Effector CD4-positive, alpha-beta T cell (primary cell): Measurements from ENCODE around the gene MRAS.

Experiments used
- DNase-seq: peaks from one replicate; pipeline ENCODE4 v3.0.0-alpha.2; 2020

The MRAS gene

DNA sequence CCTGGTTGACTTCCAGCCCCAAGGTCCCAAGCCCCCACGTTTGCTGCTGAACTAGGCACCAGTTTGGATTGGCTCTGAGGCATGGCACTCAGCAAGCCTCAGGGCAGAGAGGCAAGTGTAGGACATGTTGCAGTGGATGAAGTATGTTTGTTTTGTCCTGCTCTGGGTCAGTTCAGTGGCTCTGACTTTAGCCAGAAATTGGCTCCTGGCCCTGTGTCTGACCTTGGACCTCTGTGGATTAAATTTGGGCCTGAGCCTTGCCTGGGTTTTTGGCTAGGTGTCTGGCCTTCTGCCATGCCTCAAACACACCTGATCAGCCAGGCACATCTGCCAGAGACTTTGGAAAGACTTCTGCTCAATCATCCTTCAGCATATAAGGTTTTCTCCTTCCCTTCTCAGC, 3.6 kb upstream of the MRAS start:
- no peak for DNase-seq

DNA sequence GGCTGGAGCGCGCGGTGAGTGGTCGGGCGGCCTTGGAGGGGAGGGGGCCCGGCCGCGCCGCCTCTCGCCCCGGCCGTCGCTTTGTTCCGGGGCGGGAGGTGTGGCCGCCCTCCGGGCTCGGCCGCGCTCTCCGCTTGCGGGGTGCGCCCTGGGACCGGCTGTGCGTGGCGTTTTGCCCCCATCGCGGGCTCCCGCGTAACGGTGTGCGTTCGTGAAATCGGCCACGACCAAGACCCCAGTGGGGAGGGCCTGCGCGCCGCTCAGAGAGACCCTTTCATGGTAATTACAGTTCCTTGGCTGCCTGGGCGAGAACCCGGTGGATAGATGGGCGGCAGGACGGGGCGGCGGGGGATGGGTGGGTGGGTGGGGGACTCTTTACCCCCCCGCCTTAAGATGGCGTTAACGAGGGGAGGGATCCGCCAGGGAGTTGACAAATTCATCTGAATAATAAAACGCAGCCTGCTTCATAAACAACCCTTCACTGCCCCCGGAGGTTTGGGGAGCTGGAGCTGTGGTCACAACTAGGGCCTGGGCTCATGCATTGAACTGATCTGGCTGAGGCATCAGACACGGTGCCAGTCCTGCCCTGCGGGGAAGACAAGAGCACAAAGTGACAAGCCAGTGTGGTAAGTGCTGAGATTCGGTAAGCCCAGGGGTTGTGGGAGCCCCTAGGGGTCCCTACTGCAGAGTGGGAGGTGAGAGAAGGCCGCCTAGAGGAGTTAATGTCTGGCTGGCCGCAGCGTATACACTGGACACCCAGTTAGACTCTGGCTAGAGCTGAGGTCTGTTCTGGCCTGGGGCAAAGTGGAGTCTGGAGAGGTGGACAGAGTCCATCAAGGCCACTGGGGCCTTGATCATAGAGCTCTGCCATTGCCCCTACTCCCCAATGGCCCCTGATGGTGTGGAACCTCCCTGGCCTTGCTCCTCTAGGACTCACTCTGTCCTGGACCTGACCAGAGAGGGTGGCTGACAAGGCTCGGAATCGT, 668 bp downstream of the MRAS start:
- DNase-seq, result no peak

GRCh38 chr3:138349926-138350665, 1.7 kb downstream of the MRAS start:
- no peak for DNase-seq

DNA sequence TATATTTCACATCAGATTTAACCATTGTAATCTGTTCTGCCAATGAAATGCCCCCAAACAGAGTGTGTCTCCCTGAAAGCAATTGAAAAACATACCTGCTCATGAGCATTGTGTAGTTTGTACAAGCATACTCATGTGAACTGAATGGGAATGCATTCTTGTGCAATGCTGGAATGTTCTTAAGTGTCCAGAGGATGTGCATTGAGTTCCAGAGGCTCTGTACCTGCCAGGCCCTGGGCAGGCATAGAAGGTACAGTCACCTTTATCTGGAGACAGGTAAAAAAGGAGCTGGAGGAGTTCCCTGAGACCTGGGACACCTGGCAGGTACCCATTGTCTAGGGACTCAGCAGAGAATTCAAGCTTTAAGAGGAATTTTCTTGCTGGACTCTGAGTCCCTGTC, 2.8 kb downstream of the MRAS start:
- DNase-seq, result no peak

DNA sequence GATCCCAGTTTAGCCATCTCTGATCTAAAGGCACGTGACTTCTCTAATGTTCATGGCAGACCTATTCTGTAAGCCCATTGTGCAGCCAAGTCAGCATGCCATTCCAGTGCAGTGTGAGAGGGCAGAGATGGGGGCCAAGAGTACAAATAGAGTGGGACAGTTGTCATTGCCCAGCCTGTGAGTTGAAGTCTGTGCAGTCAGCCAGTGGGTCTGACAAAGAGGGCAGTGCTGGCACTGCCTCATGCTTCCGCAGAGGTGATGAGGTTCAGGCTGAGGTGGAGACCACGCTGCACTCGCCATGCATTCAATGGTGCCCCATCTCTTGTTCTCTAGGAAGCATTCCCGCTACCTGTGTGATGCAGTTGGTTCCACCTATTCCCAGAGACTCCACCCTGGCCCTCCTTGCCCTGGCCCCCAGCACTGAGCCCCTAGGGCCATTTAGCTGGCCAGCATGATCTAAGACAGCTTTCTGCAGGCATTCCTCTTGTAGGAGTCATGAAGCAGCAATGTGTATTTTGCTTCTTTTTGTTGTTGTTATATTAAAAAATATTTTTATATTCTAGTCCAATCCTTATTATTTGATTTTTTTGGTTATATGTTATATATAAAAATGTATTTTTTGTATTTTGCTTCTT, 3.7 kb downstream of the MRAS start:
- no peak for DNase-seq

DNA sequence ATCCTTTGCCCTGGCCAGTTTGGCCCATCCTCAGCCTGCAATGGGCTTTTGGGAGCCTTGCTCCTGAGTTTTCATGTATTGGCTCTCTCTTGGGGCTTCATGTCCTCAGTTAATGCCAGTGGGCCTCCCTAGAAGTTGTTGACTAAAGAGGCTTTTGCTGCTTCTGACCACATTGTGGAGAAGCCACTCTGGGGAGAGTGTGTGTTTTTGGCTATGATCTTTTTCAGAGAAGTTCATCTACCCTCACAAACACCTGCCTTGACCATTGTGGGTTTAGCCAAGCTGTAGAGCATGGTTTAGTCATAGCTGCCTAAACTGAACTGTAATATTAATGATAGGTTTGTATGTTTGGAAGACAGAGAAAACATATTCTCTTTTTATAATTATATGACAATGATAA, 6.0 kb downstream of the MRAS start:
- DNase-seq, result no peak

DNA sequence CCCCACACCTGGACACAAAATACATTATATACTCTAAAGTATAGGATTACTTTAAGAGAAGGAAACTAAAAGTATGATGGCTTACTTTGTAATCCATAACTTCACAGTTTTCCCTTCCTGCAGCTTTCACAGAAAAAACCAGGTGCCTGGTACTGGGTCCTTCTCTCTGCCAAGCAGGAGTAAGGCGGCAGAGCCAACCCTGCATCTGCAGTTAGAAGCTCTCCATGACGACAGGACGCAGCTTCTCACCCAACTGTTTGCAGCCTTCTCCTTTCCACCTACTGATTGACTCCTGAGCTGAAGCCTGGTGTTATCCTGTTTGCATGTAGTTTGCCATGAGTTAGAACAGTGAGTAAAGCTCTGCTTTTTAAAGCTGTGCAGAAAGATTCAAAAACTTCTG, 6.7 kb downstream of the MRAS start:
- no peak for DNase-seq

- no peak for DNase-seq
These were observed 8.5 kb downstream of the MRAS start for GRCh38 chr3:138356730-138357405.

GRCh38 chr3:138359148-138359918, 11.0 kb downstream of the MRAS start:
- no peak for DNase-seq

DNA sequence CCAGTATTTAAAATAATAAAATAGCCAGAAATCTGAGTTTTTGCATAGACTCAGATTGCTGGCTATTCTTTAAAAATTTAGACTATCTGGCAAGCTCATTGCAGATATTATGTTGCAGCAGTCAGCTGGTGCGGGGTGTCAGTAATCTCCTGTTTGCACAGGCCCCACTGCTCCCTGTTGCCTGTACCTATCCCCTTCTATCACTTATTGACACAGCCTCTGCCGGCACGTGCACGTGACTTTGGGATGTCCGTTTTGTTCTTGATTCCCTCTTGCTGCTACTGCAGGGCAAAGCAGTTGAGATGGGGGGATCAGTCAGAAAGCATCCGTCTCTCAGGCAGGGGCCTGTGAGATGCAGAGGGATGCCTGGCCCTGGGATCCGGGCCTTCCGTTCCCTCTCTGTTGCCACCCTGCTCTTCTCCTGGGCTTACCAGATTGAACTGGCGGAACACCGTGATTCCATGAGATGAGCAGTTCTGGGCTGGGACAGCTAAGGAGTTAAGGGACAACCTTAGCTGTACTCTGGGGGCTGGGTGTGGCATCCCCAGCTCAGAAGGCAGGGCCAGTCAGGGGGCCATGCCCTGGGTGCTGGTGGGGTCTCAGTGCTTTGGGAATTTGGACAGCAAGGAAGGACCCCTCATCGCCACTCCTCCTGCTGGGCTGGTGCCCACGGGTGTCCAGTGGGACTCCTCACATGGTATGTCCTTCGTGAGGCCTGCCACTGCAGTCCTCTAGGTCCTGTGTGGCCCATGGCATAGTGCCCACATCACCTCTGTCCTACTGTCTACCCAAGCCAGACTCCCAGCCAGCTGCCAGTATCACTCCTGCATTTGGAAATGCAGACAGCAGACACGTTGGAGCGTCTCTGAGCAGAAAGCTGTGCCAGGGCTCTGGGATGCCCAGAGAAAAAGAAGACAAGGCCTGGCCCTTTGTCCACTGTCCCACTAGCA, 11.8 kb downstream of the MRAS start:
- DNase-seq, result no peak

GRCh38 chr3:138360869-138361525, 12.6 kb downstream of the MRAS start:
- DNase-seq, result no peak

DNA sequence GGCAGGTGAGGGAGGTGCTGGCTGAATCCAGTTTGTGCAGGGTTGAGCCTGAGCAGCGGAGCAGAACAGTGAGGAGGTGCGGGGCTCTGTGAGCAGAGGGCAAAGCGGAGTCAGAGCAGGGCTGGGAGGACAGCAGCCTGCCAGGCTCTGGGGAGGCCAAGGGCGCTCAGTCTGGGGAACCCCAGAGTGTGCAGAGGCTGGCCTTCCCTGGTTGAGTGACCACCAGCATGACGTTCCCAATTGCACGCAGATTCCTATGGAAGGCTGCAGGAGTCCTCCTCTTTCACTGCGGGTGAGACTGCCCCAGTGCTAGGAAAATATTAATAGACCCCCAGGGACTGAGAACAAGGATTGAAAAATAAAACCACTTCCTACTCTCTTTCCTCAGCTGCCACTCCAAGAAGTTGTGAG, 13.2 kb downstream of the MRAS start:
- no peak for DNase-seq

- DNase-seq, result no peak
These were observed 14.2 kb downstream of the MRAS start for GRCh38 chr3:138362538-138362937.

DNA sequence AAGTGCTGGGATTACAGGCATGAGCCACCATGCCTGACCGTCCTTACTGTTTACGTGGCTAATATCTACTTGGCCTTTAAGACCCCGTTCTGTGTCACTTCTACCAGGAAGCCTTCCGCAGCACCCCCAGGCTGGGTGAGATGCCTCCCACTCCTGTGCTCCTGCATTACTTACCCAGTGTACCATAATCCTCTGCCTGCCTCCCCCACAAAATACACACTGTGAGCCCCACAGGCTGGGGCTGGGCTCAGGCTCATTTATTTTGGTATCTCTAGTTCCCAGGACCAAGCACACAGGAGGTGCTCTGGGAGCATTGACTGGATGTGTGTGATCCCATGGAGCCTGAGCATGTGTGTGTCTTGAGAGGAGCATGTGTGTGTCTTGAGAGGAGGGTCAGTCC, 14.9 kb downstream of the MRAS start:
- no peak for DNase-seq

DNA sequence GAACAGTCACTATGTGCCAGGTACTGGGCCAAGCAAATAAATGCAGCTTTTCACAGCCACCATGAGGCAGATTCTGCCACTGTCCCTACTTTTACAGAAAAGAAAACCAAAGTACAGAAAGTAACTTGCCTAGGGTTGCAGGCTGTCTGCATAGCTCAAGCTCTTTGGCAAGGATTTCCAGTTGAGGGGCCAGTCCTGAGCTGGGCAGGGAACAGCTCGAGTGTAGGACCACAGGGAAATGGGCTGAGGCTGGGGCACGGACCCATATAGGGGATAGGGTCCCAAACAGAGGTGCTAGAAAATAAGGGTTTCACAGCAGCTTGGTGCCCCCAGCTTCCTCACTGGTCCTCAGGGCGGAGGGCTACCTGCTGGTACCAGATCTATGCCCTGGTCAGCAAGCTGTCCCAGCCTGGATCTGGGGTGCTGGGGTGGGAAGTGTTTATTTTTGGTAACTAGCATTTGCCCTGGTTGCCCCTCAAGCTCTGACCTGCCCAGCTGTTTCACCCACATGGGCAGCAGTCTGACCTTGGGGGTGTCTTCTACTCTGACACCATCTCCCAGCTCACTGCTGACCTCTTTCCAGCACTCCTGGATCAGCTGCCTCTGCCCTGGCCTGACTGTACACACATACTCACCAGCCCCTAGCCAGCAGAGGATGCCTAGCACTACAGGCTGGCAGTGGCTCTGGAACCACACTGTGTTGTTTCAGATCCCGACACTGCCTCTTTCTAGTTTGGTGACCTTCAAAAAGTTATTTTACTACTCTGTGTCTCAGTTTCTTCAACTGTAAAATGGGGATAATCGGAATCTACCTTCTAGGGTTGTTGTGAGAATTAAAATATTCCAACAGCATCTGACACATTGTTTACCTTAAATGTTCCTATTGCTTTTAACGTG, 16.2 kb downstream of the MRAS start:
- no peak for DNase-seq

- no peak for DNase-seq
These were observed 16.8 kb downstream of the MRAS start for GRCh38 chr3:138365253-138365555.

DNA sequence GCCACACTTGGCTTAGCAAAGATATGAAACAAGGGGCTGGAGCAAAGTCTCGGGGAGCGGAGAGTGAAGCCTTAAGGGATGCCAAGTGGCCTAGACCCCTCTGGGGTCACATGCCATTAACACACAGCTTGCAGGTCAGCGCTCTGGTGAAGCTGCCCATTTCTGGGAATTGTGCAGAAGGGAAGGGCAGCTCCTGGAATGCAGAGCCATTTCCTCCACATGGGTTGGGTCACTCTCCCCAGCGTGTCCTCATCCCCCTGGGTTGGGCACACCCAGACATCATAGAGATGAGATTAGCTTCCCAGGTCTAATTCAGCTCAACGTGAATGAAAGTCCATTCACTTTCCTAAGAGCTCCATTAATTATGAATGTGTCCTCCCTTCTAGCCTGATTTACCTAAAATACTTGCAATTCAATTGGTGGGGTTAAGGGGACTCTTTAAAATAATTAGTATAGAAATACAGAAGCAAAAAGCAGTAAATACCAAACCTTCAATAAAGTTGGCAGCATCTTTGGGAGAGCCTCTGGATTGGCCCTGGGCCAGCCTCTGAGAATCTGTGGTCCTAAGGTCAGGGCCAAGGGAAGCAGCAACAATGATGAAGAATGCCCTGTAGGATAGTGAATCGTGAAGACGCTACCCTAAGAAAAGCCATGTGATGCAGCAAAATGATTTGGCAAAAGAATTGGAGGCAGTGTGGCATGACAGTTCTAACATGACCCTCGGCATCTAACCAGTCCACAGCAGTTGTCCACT, 17.8 kb downstream of the MRAS start:
- no peak for DNase-seq

GRCh38 chr3:138367326-138367850, 19.0 kb downstream of the MRAS start:
- no peak for DNase-seq
